ENCODE data around the gene SREBF1. TPM values are rescaled to one million over a fixed set of nuclear protein-coding genes. Genes with fewer than 3 reads are reported as not detected.

SREBF1 gene
- polyA plus RNA-seq, 1 of the 3 experiments (the other 2 are of a cell fraction), result 20.4 TPM

DNA sequence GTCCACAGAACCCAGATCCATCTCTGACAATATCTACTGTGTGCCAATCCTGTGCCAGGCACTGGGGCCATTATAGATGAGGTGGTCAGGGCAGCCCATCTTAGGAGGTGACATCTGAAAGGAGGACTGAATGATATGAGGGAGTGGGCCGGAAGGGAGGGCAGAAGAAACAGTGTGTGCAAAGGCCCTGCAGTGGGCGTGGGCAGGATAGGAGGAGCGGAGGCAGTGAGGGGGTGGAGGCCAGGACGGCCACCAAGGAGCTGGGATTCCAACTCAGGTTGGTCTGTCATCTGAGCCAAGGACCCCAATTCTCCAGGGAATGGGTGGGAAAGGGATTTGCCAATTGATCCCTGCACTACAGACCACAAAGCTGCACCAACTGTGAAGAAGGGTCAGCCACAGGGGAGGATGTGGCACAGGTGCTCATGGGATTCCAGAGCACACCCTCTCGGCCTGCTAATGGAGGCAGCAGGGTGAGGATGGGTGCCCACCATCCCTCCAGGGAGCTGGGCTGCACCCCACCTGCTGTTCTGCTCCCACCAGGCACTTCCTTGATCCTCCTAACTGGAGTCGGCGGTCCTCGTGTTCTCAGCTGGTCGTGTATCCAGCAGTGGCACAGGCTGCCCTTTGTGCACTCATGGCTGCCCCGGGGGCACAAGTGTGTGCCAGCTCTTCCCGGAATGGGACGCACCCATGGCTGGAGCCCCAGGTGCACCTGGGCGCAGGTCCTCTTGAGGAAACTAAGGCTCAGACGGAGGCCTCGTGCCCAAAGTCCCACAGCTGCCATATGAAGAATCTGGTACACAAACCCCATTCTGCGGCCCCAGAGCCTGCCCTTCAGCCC is 9.6 kb downstream of the SREBF1 start:
- DNase-seq, result no peak
- TF ChIP-seq ELF1 (IDR thresholded peaks at IDR 0.05), result no peak
- TF ChIP-seq IRF3 (IDR thresholded peaks at IDR 0.05; ENCODE audit: low read depth, low read length), result no peak
- H3K27ac ChIP-seq (ENCODE audit: low read depth in 2 of 2, low read length in 1 of 2), result peak overlapping the region in 1 of 2 experiments; percentile 97; a peak in 1 of 4 replicates
- no peaks in the 10 kb centered on the region for H3K9me2 ChIP-seq
- ChIA-PET POLR2A (interaction anchor here (5.9 kb wide), 1 partner anchor 10 kb away, joined by 44 read pairs; the partner anchor contains the start of gene SREBF1), CTCF (interaction anchor here (1.2 to 4.1 kb wide), 3 partner anchors 15 to 33 kb away, joined by 4 to 20 read pairs (median 15); no protein-coding TSS in a partner anchor)
- H3F3A ChIP-seq (replicated peaks; ENCODE audit: insufficient read depth), result peaks cover 4% of the 10 kb centered on the region
- no peaks in the 10 kb centered on the region for H3K79me2 ChIP-seq (ENCODE audit: insufficient read depth)
- peaks cover 4% of the 10 kb centered on the region; the same call in 1 of the 2 replicates for H4K20me1 ChIP-seq (ENCODE audit: insufficient read depth)
- no peaks in the 10 kb centered on the region for H3K36me3 ChIP-seq (replicated peaks in 1 of 2; ENCODE audit: control insufficient read depth in 1 of 2, insufficient read depth in 2 of 2, low read length in 1 of 2)
- no peak overlapping the region for H3K4me3 ChIP-seq (ENCODE audit: low read depth in 2 of 2, low read length in 1 of 2)
- WGBS (ENCODE audit: low lambda C conversion rate), result 93% methylated on average over 7 of the region's 16 CpGs
- no peak overlapping the region for H2AFZ ChIP-seq (ENCODE audit: low read depth)
- H3K4me2 ChIP-seq, result no peak overlapping the region
- no peaks in the 10 kb centered on the region for H3K9me3 ChIP-seq
- no peak overlapping the region for H3K9ac ChIP-seq
- H3K4me1 ChIP-seq (ENCODE audit: control insufficient read depth in 1 of 2, insufficient read depth in 2 of 2, low read depth in 1 of 2, low read length in 1 of 2), result peaks cover 25 to 85% of the 10 kb centered on the region in 2 experiments
- no peaks in the 10 kb centered on the region for H3K27me3 ChIP-seq (ENCODE audit: insufficient read depth)

DNA sequence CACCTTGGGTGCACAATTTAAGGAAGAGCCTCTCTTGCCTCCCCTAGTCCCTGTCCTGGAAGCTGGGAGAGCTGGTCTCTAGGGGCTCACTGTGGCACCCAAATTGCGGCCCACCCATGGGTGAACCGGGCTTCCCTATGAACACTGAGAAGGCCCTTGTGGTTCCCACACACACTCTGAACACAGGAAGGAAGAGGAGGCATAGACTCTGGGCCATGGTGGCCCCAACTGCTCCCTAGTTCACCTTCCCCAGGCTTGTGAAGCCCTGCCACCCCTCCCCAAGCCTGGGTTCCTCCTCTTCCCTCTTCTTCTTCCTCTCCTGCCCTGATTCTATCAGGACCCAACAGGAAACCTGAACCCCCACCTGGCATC is 10.5 kb downstream of the SREBF1 start:
- Histone ChIP-seq H4K20me1 (ENCODE audit: insufficient read depth) (peaks cover 7% of the 10 kb centered on the region; the same call in 1 of the 2 replicates), H3K79me2 (ENCODE audit: insufficient read depth) (no peaks in the 10 kb centered on the region), H3K9me3 (no peaks in the 10 kb centered on the region), H3K36me3 (replicated peaks in 1 of 2; ENCODE audit: control insufficient read depth in 1 of 2, insufficient read depth in 2 of 2, low read length in 1 of 2) (no peaks in the 10 kb centered on the region), H3K27me3 (ENCODE audit: insufficient read depth) (no peaks in the 10 kb centered on the region), H3K27ac (ENCODE audit: low read depth in 2 of 2, low read length in 1 of 2) (peak overlapping the region in 1 of 2 experiments; percentile 97; a peak in 1 of 4 replicates), H3K9me2 (no peaks in the 10 kb centered on the region), H3K4me3 (ENCODE audit: low read depth in 2 of 2, low read length in 1 of 2) (no peak overlapping the region), H2AFZ (ENCODE audit: low read depth) (no peak overlapping the region), H3K4me1 (ENCODE audit: control insufficient read depth in 1 of 2, insufficient read depth in 2 of 2, low read depth in 1 of 2, low read length in 1 of 2) (peaks cover 27 to 85% of the 10 kb centered on the region in 2 experiments), H3K4me2 (no peak overlapping the region), H3F3A (replicated peaks; ENCODE audit: insufficient read depth) (peaks cover 4% of the 10 kb centered on the region), H3K9ac (no peak overlapping the region)
- CTCF ChIA-PET, result interaction anchor here (0.9 to 4.1 kb wide), 5 partner anchors 14 to 146 kb away, joined by 3 to 20 read pairs (median 4); partner anchors contain the start of gene RAI1
- no peak for DNase-seq
- TF ChIP-seq SMC3 (IDR thresholded peaks at IDR 0.05; ENCODE audit: low read depth, low read length), result no peak
- 92% methylated on average over 2 of the region's 2 CpGs for WGBS (ENCODE audit: low lambda C conversion rate)
- POLR2A ChIA-PET, result interaction anchor here (5.9 kb wide), 1 partner anchor 11 kb away, joined by 44 read pairs; the partner anchor contains the start of gene SREBF1

DNA sequence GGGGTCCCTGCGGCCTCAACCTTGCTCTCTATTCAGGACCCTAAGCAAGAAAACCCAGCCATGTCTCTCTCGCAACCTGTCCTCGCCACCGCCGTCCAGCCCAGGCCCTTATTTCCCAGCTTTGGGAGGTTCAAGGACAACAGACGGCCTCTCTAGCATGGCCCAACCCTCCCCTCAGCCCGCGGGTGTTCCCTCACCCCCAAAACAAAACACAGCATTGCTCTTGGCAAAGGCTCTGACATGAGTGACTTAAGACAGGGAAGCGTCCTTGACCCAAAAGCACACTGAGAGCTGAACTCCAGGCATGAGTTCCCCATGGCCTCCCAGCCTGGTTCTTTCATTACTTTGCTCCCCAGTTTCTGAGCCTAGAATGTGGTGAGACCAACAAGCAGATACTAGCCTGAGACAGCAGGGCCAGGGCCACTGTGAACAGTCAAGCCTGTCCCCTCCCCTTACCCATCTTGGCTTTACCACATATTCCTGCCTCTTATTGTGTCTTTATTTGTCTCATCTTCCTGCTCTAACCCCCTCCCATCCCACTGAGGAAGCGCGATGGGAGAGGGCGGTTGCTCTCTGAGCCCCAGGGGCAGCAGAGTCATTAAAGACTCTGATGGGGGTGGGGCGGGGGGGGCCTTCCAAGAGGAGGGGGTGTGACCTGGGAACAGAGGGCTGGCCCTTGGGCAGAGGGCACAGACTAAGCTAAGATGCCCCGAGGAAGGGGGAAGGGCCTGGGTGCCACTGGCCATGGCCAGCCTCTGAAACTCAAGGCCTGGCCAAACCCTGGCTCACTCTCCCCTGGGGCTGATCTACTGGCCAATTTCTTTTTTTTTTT is 11.8 kb downstream of the SREBF1 start:
- Histone ChIP-seq H3F3A (replicated peaks; ENCODE audit: insufficient read depth) (peaks cover 4% of the 10 kb centered on the region), H3K9me3 (no peaks in the 10 kb centered on the region), H3K9me2 (no peaks in the 10 kb centered on the region), H3K27ac (ENCODE audit: low read depth in 2 of 2, low read length in 1 of 2) (peak overlapping the region in 1 of 2 experiments; percentile 97; a peak in 2 of 4 replicates), H2AFZ (ENCODE audit: low read depth) (no peak overlapping the region), H3K4me2 (no peak overlapping the region; the same call in 1 of the 2 replicates), H3K79me2 (ENCODE audit: insufficient read depth) (no peaks in the 10 kb centered on the region), H3K27me3 (ENCODE audit: insufficient read depth) (no peaks in the 10 kb centered on the region), H3K4me1 (ENCODE audit: control insufficient read depth in 1 of 2, insufficient read depth in 2 of 2, low read depth in 1 of 2, low read length in 1 of 2) (peaks cover 32 to 87% of the 10 kb centered on the region in 2 experiments), H3K36me3 (replicated peaks in 1 of 2; ENCODE audit: control insufficient read depth in 1 of 2, insufficient read depth in 2 of 2, low read length in 1 of 2) (no peaks in the 10 kb centered on the region), H3K9ac (no peak overlapping the region), H3K4me3 (ENCODE audit: low read depth in 2 of 2, low read length in 1 of 2) (no peak overlapping the region), H4K20me1 (ENCODE audit: insufficient read depth) (peaks cover 7% of the 10 kb centered on the region; the same call in 1 of the 2 replicates)
- ChIA-PET CTCF (interaction anchor here (0.7 to 4.1 kb wide), 4 partner anchors 13 to 143 kb away, joined by 3 to 20 read pairs (median 4); partner anchors contain the start of gene RAI1), POLR2A (interaction anchor here (5.9 kb wide), 1 partner anchor 12 kb away, joined by 44 read pairs; the partner anchor contains the start of gene SREBF1)
- 73% methylated on average over 13 of the region's 14 CpGs for WGBS (ENCODE audit: low lambda C conversion rate)
- TF ChIP-seq FOXJ3 (CRISPR knock-in tag; IDR thresholded peaks at IDR 0.05) (0 out of 2 replicates have a peak, but pooled peaks have one; percentile 26), MXI1 (IDR thresholded peaks at IDR 0.05; ENCODE audit: low read depth, low read length) (no peak)
- DNase-seq, result no peak
